NB4 (cell line): ENCODE measurements around the gene PRSS8.
A peak's percentile ranks its signal among the peaks of the same experiment; 100 is the strongest.

ENCODE experiments used
- DNase-seq: peaks from one replicate; pipeline ENCODE4 v3.0.0; 2010; ENCODE audit warnings: low read depth
- H3K4me3 ChIP-seq: one replicate; pipeline ENCODE4 v1.5.1; 2011; ENCODE audit warnings: mild to moderate bottlenecking, low read depth, low read length, moderate library complexity
- CTCF ChIP-seq: IDR thresholded peaks from one replicate; pipeline ENCODE4 v1.5.1; 2012; ENCODE audit warnings: low read depth, low read length
- MAX ChIP-seq: IDR thresholded peaks from 2 replicates; pipeline ENCODE4 v1.6.1; 2011; ENCODE audit warnings: low read depth, low read length
- MYC ChIP-seq: IDR thresholded peaks from 2 replicates; pipeline ENCODE4 v1.6.1; 2011; ENCODE audit warnings: low read depth, low read length
- POLR2A ChIP-seq: IDR thresholded peaks from 2 replicates; pipeline ENCODE4 v1.6.1; 2011; ENCODE audit warnings: mild to moderate bottlenecking; ENCODE audit not compliant: insufficient read length; ENCODE audit errors: extremely low read depth

The PRSS8 gene

GRCh38 chr16:31118223-31119155, 17.0 kb downstream of the PRSS8 start:
- H3K4me3 ChIP-seq: peak overlapping the region; percentile 91
- TF ChIP-seq POLR2A: no peak
- no peak for TF ChIP-seq CTCF
- TF ChIP-seq MAX: no peak
- TF ChIP-seq MYC: no peak
- no peak for DNase-seq

GRCh38 chr16:31117384-31118222, 17.9 kb downstream of the PRSS8 start, which contains the start of gene KAT8:
TSS of gene KAT8 (plus strand) at chr16:31117664. CDS start at chr16:31117682, 18 bp downstream.
- peak within 1 kb of the TSS; percentile 91 for H3K4me3 ChIP-seq
- DNase-seq: peak; percentile 98
- TF ChIP-seq POLR2A (peak; percentile 83), CTCF (no peak), MAX (peak; percentile 58), MYC (peak; percentile 82)

- no peak for DNase-seq
- no peak for TF ChIP-seq MYC
- no peak for TF ChIP-seq MAX
- no peak for TF ChIP-seq CTCF
- TF ChIP-seq POLR2A: no peak
Observed at GRCh38 chr16:31114468-31114867, 21.1 kb downstream of the PRSS8 start.

GRCh38 chr16:31113121-31114120, 22.1 kb downstream of the PRSS8 start:
- peak; percentile 67 for DNase-seq
- H3K4me3 ChIP-seq: no peak overlapping the region
- TF ChIP-seq POLR2A (no peak), MAX (peak; percentile 3; the same call in 1 of the 2 replicates)

More at GRCh38 chr16:31114468-31114867, 21.1 kb downstream of the PRSS8 start:
- no peak overlapping the region for H3K4me3 ChIP-seq

- no peak overlapping the region for H3K4me3 ChIP-seq
- no peak for DNase-seq
- TF ChIP-seq POLR2A (no peak), CTCF (no peak), MYC (no peak), MAX (no peak)
Observed at GRCh38 chr16:31112711-31113110, 22.8 kb downstream of the PRSS8 start.
